H1 (cell line): Measurements from ENCODE around the gene KCMF1. TPM values are rescaled to one million over a fixed set of nuclear protein-coding genes. Genes with fewer than 3 reads are reported as not detected.

Experiments used
- JUND ChIP-seq: IDR thresholded peaks from 2 replicates; pipeline ENCODE4 v1.6.1; 2011; ENCODE audit warnings: mild to moderate bottlenecking, improper control_type of control experiment, low read length
- TCF12 ChIP-seq: IDR thresholded peaks from 2 replicates; pipeline ENCODE4 v1.6.1; 2011; ENCODE audit warnings: low read depth, mild to moderate bottlenecking, low read length
- USF2 ChIP-seq: IDR thresholded peaks from 2 replicates; pipeline ENCODE4 v1.6.1; 2011; ENCODE audit warnings: low read length, improper control_type of control experiment
- ZNF274 ChIP-seq: IDR thresholded peaks from 2 replicates; pipeline ENCODE4 v1.7.0; 2012; ENCODE audit warnings: low read length, borderline replicate concordance; ENCODE audit errors: extremely low read depth
- polyA plus RNA-seq, 7 experiments: library from polyadenylated mRNA; depleted of rRNA in 3 of 7; stranded (reverse) in 5 of 7; unstranded in 2 of 7; fragments of >200 nt in 5 of 7; fragments of 200-250 nt in 2 of 7; gene quantifications; 1 replicate in 5 of 7; 2 replicates in 1 of 7; 4 replicates in 1 of 7; pipeline versions ENCODE4 v1.2.1 to v1.2.3, GENCODE V29; 2011 to 2013; ENCODE audit warnings: missing spikeins in 2 of 7, mixed read lengths in 2 of 7
- total RNA-seq: library from RNA; stranded (reverse); fragmentation: NEBNext Ultra II Directional; extraction: Animal tissue kit (Norgen Biotek cat#: 25700); gene quantifications from 2 replicates; pipeline ENCODE4 v1.2.1, GENCODE V29; 2021

KCMF1 gene
- total and polyA plus RNA-seq, 2 of the 8 experiments (the other 6 are each of a cell fraction or from before 2014, with no cell fraction given): 86.9 to 149 TPM

- TF ChIP-seq TCF12 (no peak), ZNF274 (no peak), USF2 (no peak), JUND (no peak)
- TF ChIP-seq, all 59 proteins: peak for 2
Measured at GRCh38 chr2:84965192-84965516, 5.8 kb upstream of the KCMF1 start (continued).
